GM19043 (cell line): ENCODE results near the gene ENTPD2.

Experiments used
- ATAC-seq: cut with Tn5 transposase; IDR thresholded peaks from one replicate; pipeline ENCODE4 v1.9.1; 2021; ENCODE audit warnings: low read depth; ENCODE audit not compliant: unreplicated experiment

The ENTPD2 gene

DNA sequence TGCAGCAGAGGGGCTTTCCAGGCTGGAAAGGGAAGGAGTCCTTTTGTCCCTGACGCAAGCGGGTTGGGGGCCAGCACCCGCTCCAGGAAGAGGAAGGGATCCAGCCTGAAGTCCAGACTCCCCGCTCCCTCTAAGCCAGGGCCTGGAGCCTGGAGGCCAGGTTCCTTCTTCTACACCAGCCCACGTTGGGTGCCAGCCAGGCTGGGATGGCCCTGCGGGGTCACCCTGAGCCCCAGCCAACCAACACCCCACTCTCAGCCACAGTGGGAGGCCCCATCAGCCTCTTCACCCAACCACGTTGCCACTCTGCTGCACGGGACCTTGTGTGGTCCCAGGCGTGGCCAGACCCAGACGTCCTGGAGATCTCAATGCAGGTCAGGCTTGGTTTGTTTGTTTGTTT, 21.0 kb downstream of the ENTPD2 start:
- no peak for ATAC-seq

- ATAC-seq: no peak
Measured at GRCh38 chr9:137031904-137032640, 21.8 kb downstream of the ENTPD2 start, which contains the start of gene FUT7. FUT7 (minus strand) TSS chr9:137032088; CDS start chr9:137031991, 97 bp downstream.

GRCh38 chr9:137030538-137031527, 23.0 kb downstream of the ENTPD2 start:
- ATAC-seq: no peak

- ATAC-seq: no peak
Measured at GRCh38 chr9:137030006-137030405, 23.9 kb downstream of the ENTPD2 start.

DNA sequence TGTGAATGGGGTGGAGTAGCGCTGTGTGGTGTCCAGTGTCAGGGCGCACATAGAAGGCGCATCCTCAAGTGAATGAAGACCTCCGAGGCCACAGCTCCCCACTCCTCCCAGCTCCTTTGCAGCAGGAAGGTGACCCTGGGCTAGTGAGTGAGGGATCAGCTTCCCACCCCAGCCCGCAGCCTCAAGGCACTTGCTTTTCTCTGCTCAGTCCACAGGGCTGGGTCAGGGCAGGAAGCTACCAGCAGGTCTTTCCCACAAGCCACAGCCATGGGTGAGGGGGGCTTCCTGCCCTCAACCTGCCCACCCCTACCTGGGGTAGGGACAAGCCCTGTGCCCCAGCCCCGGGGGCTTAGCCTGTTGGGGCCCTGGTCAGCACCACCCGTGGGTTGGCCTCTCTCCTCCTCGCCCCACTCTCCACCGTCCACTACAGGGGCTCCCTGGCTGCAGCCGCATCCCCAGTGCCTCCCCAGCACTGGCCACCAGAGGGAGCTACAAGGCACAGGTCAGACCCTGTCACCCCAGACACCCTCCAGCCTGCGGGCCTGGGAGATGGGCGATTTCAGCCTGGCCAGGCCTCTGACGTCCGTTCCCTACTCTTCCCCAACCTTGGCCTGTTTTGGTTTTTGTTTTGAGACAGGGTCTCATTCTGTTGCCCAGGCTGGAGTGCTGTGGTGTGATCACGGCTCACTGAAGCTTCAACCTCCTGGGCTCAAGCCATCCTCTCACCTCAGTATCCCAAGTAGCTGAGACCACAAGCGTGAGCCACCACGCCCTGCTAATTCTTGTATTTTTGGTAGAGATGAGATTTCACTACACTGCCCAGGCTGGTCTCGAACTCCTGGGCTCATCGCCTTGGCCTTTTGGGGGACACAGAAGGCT, 24.6 kb downstream of the ENTPD2 start:
- ATAC-seq: no peak

DNA sequence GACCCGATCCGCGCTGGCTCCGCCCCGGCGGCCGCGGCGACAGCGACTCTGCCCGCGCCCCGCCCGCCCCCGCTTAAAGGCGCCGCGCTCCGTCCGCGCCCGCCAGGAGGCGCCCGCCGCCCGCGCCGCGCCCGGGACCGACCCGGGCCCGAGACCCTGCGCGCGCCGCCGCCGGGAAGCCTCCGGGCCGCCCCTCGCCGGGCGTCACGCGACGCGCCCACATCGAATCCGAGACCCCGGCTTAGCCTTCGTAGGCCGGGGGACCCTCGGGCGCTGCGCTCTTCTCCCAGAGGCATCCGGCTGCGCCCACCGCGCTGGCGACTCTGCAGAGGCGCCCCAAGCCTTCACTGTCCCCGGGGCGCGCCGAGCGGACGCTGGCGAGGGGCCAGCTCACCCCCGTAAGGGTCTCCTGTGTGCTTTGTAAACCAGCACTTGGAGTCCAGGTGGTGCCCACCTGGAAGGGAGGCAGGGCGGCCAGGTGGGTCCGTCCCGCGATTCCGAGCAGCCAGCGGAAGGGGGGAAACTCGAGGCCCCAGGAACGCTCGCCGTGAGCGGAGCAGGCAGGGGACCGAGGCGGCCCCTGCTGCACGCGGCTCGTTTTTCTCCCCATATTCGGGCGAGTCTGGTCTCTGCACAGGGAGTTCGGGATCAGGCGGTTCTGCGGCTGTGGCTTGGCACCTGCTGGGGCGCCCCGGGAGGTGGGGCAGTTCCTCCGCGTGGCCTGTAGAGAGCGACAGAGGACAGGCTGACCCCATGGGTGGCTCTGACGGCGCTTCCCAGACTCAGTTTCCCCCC, 25.4 kb downstream of the ENTPD2 start:
- no peak for ATAC-seq

DNA sequence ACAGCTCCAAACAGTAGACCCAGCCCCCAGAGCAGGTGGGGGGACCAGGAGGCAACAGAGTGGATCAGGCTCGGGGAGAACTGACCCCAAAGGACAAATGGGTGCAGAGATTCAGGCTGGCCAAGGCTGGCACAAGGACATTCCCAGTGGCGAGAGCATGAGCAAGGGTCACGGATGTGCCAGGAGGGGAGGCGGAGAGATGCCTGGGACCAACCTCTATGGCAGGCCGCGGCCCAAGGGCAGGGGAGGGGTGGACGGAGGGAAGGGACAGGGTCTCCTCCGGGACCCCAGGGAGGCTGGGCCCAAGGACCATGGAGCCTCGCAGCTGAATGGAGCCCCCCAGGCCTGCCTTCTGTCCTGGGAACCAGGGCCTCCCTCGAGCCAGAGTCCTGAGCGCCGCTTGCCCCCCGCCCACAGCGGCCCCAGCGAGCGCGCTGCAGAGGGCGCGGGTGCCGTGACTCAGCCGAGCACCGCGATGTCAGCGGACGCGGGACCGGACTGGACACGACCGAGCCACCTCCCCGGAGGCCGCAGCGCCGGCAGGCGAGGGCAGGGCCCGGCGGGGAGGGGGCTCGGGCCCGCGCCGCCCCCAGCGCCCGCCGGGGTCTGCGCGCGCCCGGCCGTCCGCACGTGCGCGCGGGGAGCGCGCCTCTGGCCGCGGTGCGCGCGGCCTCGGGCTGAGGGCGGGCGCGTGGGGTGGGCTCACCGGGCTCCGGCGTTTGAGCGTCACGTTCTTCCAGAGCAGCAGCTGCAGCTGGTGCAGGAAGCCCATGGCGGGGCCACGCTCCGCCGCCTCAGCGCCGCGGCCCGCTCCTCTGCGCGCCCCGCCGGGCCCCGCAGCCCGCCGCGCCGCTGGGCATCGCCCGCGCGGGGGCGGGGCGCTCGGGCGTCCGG, 26.2 kb downstream of the ENTPD2 start, which contains the start of gene ABCA2:
Gene ABCA2, minus strand, starts transcription at position 869 of the 894 bp plus-strand sequence. Its CDS starts 97 bp downstream, at position 772.
- ATAC-seq: no peak

- no peak for ATAC-seq
Measured at GRCh38 chr9:137026828-137027227, 27.0 kb downstream of the ENTPD2 start.

GRCh38 chr9:137026384-137026783, 27.5 kb downstream of the ENTPD2 start:
- no peak for ATAC-seq

- no peak for ATAC-seq
Measured at GRCh38 chr9:137025517-137025966, 28.3 kb downstream of the ENTPD2 start.

DNA sequence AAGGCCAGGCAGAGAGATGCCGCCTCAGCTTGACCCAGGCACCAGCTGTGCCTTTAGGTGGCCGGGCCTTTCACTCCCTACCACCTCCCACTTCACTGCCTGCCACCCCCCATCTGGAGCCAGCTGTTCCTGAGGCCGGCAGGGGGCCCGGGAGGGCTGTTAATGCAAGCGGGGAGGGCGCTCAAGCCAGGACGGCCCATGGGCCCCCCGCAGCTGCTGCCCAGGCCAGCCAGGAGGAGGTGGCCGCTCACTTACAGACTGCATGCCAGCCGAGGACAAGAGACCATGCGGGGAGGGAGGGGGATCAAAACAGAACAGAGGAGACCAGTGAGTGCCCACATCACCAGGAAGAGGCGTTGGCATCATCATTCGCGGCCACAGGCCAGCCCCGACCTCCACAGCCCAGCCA, 30.3 kb downstream of the ENTPD2 start:
- no peak for ATAC-seq

GRCh38 chr9:137023157-137023556, 30.7 kb downstream of the ENTPD2 start:
- ATAC-seq: no peak

GRCh38 chr9:137022662-137023008, 31.2 kb downstream of the ENTPD2 start:
- no peak for ATAC-seq

DNA sequence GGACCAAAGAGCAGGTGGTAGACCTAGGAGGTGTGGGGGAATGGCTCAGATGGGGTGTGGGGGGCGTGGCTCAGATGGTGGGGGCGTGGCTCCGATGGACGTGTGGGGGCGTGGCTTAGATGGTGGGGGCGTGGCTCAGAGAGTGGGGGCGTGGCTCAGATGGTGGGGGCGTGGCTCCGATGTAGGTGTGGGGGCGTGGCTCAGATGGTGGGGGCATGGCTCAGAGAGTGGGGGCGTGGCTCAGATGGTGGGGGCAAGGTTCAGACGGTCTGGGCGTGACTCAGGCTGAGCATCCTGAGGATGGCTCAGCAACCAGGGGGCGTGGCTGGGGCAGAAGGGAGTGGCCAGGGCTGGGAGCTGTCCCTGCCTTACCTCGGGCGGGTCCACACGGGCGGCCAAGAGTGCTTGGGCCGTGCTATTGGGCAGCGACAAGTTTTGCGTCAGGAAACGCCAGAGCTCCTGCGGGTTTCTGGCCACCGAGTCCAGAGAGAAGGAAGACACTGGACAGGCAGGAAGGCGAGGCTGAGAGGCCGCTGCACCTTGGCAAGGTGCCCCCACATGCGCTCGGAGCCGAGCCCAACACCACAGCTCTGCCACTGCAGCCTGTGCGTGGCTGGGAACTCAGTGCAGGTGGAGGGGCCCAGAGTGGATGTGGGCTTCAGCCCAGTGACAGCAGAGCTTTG, 31.7 kb downstream of the ENTPD2 start:
- no peak for ATAC-seq

- no peak for ATAC-seq
Measured at GRCh38 chr9:137021568-137021978, 32.3 kb downstream of the ENTPD2 start.

- ATAC-seq: no peak
Measured at GRCh38 chr9:137020771-137021567, 32.9 kb downstream of the ENTPD2 start.
